Activated T-helper 2 cell treated with anti-CD3 and anti-CD28 coated beads, Interferon-gamma antibody, Interleukin-2, Interleukin-4, amounts not matched to agents 10 μg/mL and 5 μg/mL and 100 μg/mL, durations not matched to agents 14 hours and 24 hours and 36 hours (primary cell): ENCODE results near the gene CAMTA1. TPM values are rescaled to one million over a fixed set of nuclear protein-coding genes. Genes with fewer than 3 reads are reported as not detected.
"Not testable (repeated sequence)": the region's sequence is repeated elsewhere in the genome, so short reads cannot be mapped to it uniquely, and the experiment has no call there.

Source experiments
- DNase-seq: peaks from one replicate; pipeline ENCODE4 v3.0.0; 2021; ENCODE audit warnings: low spot score
- H3K27ac Mint-ChIP-seq: one replicate; pipeline ENCODE4 v1.8.0; 2021; ENCODE audit warnings: mixed read lengths
- H3K27me3 Mint-ChIP-seq: one replicate; pipeline ENCODE4 v1.8.0; 2021; ENCODE audit warnings: low read depth, mixed read lengths
- H3K36me3 Mint-ChIP-seq: one replicate; pipeline ENCODE4 v1.8.0; 2021; ENCODE audit warnings: low read depth, mixed read lengths
- H3K4me1 Mint-ChIP-seq: one replicate; pipeline ENCODE4 v1.8.0; 2021; ENCODE audit warnings: low read depth, mixed read lengths
- H3K4me3 Mint-ChIP-seq: one replicate; pipeline ENCODE4 v1.8.0; 2021; ENCODE audit warnings: low read depth, mild to moderate bottlenecking, moderate library complexity, mixed read lengths
- H3K9me3 Mint-ChIP-seq: one replicate; pipeline ENCODE4 v1.8.0; 2021; ENCODE audit warnings: mixed read lengths
- intact Hi-C: fragments of 100-400 bp; cut with micrococcal nuclease; formaldehyde crosslinking; loops from one replicate; pipeline ENCODE4 v1.15.1; 2023
- total RNA-seq: library from RNA; stranded (reverse); gene quantifications from 2 replicates; pipeline ENCODE4 v1.2.3, GENCODE V29; 2022

Gene CAMTA1
- total RNA-seq, 1 donor from 2014 or later = 62.9 TPM

GRCh38 chr1:6801966-6802365 lies 16.7 kb downstream of the CAMTA1 start:
- no peaks in the 10 kb centered on the region for H3K27me3 Mint-ChIP-seq
- peaks cover 3% of the 10 kb centered on the region for H3K36me3 Mint-ChIP-seq
- H3K4me1 Mint-ChIP-seq = peaks cover 18% of the 10 kb centered on the region
- intact Hi-C loops = no loop called here
- no peak overlapping the region for H3K27ac Mint-ChIP-seq
- no peak for DNase-seq
- H3K4me3 Mint-ChIP-seq = no peak overlapping the region
- no peaks in the 10 kb centered on the region for H3K9me3 Mint-ChIP-seq

- H3K4me1 Mint-ChIP-seq = peaks cover 18% of the 10 kb centered on the region
- H3K9me3 Mint-ChIP-seq = no peaks in the 10 kb centered on the region
- no peaks in the 10 kb centered on the region for H3K27me3 Mint-ChIP-seq
- intact Hi-C loops = no loop called here
- no peak overlapping the region for H3K4me3 Mint-ChIP-seq
- no peak overlapping the region for H3K27ac Mint-ChIP-seq
- no peaks in the 10 kb centered on the region for H3K36me3 Mint-ChIP-seq
- DNase-seq = no peak
Observed at GRCh38 chr1:6802454-6802853, 17.2 kb downstream of the CAMTA1 start.

- Mint-ChIP-seq H3K27ac (no peak overlapping the region), H3K9me3 (no peaks in the 10 kb centered on the region), H3K27me3 (no peaks in the 10 kb centered on the region), H3K4me1 (peaks cover 18% of the 10 kb centered on the region), H3K36me3 (no peaks in the 10 kb centered on the region), H3K4me3 (no peak overlapping the region)
- intact Hi-C loops = no loop called here
- no peak for DNase-seq
Observed at GRCh38 chr1:6802893-6803292, 17.6 kb downstream of the CAMTA1 start.

GRCh38 chr1:6803357-6803756 lies 18.1 kb downstream of the CAMTA1 start:
- H3K27ac Mint-ChIP-seq = no peak overlapping the region
- no peak for DNase-seq
- H3K4me3 Mint-ChIP-seq = no peak overlapping the region
- peaks cover 18% of the 10 kb centered on the region for H3K4me1 Mint-ChIP-seq
- intact Hi-C loops = no loop called here
- no peaks in the 10 kb centered on the region for H3K27me3 Mint-ChIP-seq
- H3K9me3 Mint-ChIP-seq = no peaks in the 10 kb centered on the region
- H3K36me3 Mint-ChIP-seq = no peaks in the 10 kb centered on the region

- H3K27ac Mint-ChIP-seq = no peak overlapping the region
- H3K4me3 Mint-ChIP-seq = no peak overlapping the region
- H3K36me3 Mint-ChIP-seq = no peaks in the 10 kb centered on the region
- no peak for DNase-seq
- intact Hi-C loops = no loop called here
- peaks cover 18% of the 10 kb centered on the region for H3K4me1 Mint-ChIP-seq
- no peaks in the 10 kb centered on the region for H3K27me3 Mint-ChIP-seq
- no peaks in the 10 kb centered on the region for H3K9me3 Mint-ChIP-seq
Observed at GRCh38 chr1:6805004-6805416, 19.8 kb downstream of the CAMTA1 start.

- Mint-ChIP-seq H3K9me3 (no peaks in the 10 kb centered on the region), H3K27ac (no peak overlapping the region), H3K4me3 (no peak overlapping the region), H3K27me3 (no peaks in the 10 kb centered on the region), H3K4me1 (peaks cover 16% of the 10 kb centered on the region), H3K36me3 (no peaks in the 10 kb centered on the region)
- DNase-seq = no peak
- intact Hi-C loops = no loop called here
Observed at GRCh38 chr1:6807782-6808181, 22.5 kb downstream of the CAMTA1 start.

- H3K9me3 Mint-ChIP-seq = no peaks in the 10 kb centered on the region
- H3K4me1 Mint-ChIP-seq = peaks cover 14% of the 10 kb centered on the region
- no peak for DNase-seq
- intact Hi-C loops = no loop called here
- H3K27ac Mint-ChIP-seq = no peak overlapping the region
- no peaks in the 10 kb centered on the region for H3K27me3 Mint-ChIP-seq
- no peaks in the 10 kb centered on the region for H3K36me3 Mint-ChIP-seq
- no peak overlapping the region for H3K4me3 Mint-ChIP-seq
Observed at GRCh38 chr1:6809461-6809860, 24.2 kb downstream of the CAMTA1 start.

- H3K27me3 Mint-ChIP-seq = not testable (repeated sequence)
Observed at GRCh38 chr1:6810146-6810734, 25.0 kb downstream of the CAMTA1 start.

GRCh38 chr1:6811583-6811982 lies 26.3 kb downstream of the CAMTA1 start:
- Mint-ChIP-seq H3K4me1 (peaks cover 3% of the 10 kb centered on the region), H3K36me3 (no peaks in the 10 kb centered on the region), H3K4me3 (no peak overlapping the region), H3K9me3 (no peaks in the 10 kb centered on the region), H3K27me3 (no peaks in the 10 kb centered on the region), H3K27ac (no peak overlapping the region)
- intact Hi-C loops = no loop called here
- DNase-seq = no peak

More at GRCh38 chr1:6810146-6810734, 25.0 kb downstream of the CAMTA1 start:
- peaks cover 11% of the 10 kb centered on the region for H3K4me1 Mint-ChIP-seq
- DNase-seq, H3K9me3 Mint-ChIP-seq, H3K36me3 Mint-ChIP-seq, intact Hi-C loops, H3K27ac Mint-ChIP-seq, H3K4me3 Mint-ChIP-seq: not testable (repeated sequence)

GRCh38 chr1:6813165-6813564 lies 27.9 kb downstream of the CAMTA1 start:
- Mint-ChIP-seq H3K27me3 (no peaks in the 10 kb centered on the region), H3K4me1 (peaks cover 3% of the 10 kb centered on the region), H3K36me3 (no peaks in the 10 kb centered on the region), H3K9me3 (no peaks in the 10 kb centered on the region), H3K4me3 (no peak overlapping the region), H3K27ac (no peak overlapping the region)
- intact Hi-C loops = no loop called here
- DNase-seq = no peak

- Mint-ChIP-seq H3K27me3 (no peaks in the 10 kb centered on the region), H3K4me3 (no peak overlapping the region), H3K4me1 (peaks cover 15% of the 10 kb centered on the region), H3K36me3 (peaks cover 2% of the 10 kb centered on the region), H3K27ac (no peak overlapping the region), H3K9me3 (no peaks in the 10 kb centered on the region)
- intact Hi-C loops = no loop called here
- no peak for DNase-seq
Observed at GRCh38 chr1:6815726-6816125, 30.5 kb downstream of the CAMTA1 start.

GRCh38 chr1:6819246-6820040 lies 34.2 kb downstream of the CAMTA1 start:
- Mint-ChIP-seq H3K36me3 (peaks cover 4% of the 10 kb centered on the region), H3K27ac (no peak overlapping the region), H3K4me1 (peaks cover 17% of the 10 kb centered on the region), H3K4me3 (no peak overlapping the region), H3K9me3 (no peaks in the 10 kb centered on the region), H3K27me3 (no peaks in the 10 kb centered on the region)
- DNase-seq = no peak
- intact Hi-C loops = no loop called here

- no peak overlapping the region for H3K4me3 Mint-ChIP-seq
- peaks cover 4% of the 10 kb centered on the region for H3K36me3 Mint-ChIP-seq
- H3K4me1 Mint-ChIP-seq = peaks cover 17% of the 10 kb centered on the region
- H3K27me3 Mint-ChIP-seq = no peaks in the 10 kb centered on the region
- H3K27ac Mint-ChIP-seq = no peak overlapping the region
- intact Hi-C loops = no loop called here
- DNase-seq = no peak
- no peaks in the 10 kb centered on the region for H3K9me3 Mint-ChIP-seq
Observed at GRCh38 chr1:6820899-6821298, 35.6 kb downstream of the CAMTA1 start.
